Hepatocyte (in vitro differentiated cells): ENCODE results near the gene ZKSCAN3. TPM values are rescaled to one million over a fixed set of nuclear protein-coding genes. Genes with fewer than 3 reads are reported as not detected.

Experiments used
- DNase-seq: peaks from one replicate; pipeline ENCODE4 v3.0.0-alpha.2; 2016; ENCODE audit warnings: low spot score
- H2AFZ ChIP-seq: fragments of 200-600 bp; sonication (generic); 2 replicates; pipeline ENCODE4 v1.6.0; 2016; ENCODE audit warnings: antibody characterized with exemption, mild to moderate bottlenecking
- H3K27ac ChIP-seq: fragments of 200-600 bp; sonication (generic); 2 replicates; pipeline ENCODE4 v1.5.1; 2016; ENCODE audit warnings: mild to moderate bottlenecking
- H3K27me3 ChIP-seq: fragments of 200-600 bp; sonication (generic); 2 replicates; pipeline ENCODE4 v1.6.1; 2016
- H3K36me3 ChIP-seq: fragments of 200-600 bp; sonication (generic); replicated peaks from 2 replicates; pipeline ENCODE4 v1.5.1; 2016; ENCODE audit warnings: low read depth; ENCODE audit not compliant: insufficient read depth
- H3K4me1 ChIP-seq: fragments of 200-600 bp; sonication (generic); 2 replicates; pipeline ENCODE4 v1.5.1; 2016; ENCODE audit warnings: mild to moderate bottlenecking, moderate library complexity; ENCODE audit not compliant: insufficient read depth
- H3K4me2 ChIP-seq: fragments of 200-600 bp; sonication (generic); 2 replicates; pipeline ENCODE4 v1.6.0; 2016
- H3K4me3 ChIP-seq: fragments of 200-600 bp; sonication (generic); 2 replicates; pipeline ENCODE4 v1.5.1; 2016; ENCODE audit warnings: mild to moderate bottlenecking
- H3K79me2 ChIP-seq: fragments of 200-600 bp; sonication (generic); 2 replicates; pipeline ENCODE4 v1.6.0; 2017; ENCODE audit warnings: mild to moderate bottlenecking
- H3K9me2 ChIP-seq: fragments of 200-600 bp; sonication (generic); replicated peaks from 2 replicates; pipeline ENCODE4 v1.6.0; 2017; ENCODE audit warnings: mild to moderate bottlenecking; ENCODE audit not compliant: insufficient read depth
- H3K9me3 ChIP-seq: fragments of 200-600 bp; sonication (generic); 2 replicates; pipeline ENCODE4 v1.5.1; 2016; ENCODE audit warnings: low read depth, mild to moderate bottlenecking
- H4K20me1 ChIP-seq: fragments of 200-600 bp; sonication (generic); 2 replicates; pipeline ENCODE4 v1.6.0; 2016; ENCODE audit warnings: mild to moderate bottlenecking; ENCODE audit not compliant: insufficient read depth, poor library complexity, severe bottlenecking
- CTCF ChIP-seq: fragments of 200-600 bp; sonication (generic); IDR thresholded peaks from 2 replicates; pipeline ENCODE4 v1.5.1; 2016; ENCODE audit warnings: antibody characterized with exemption, mild to moderate bottlenecking; ENCODE audit not compliant: poor library complexity
- EZH2 ChIP-seq: fragments of 200-600 bp; sonication (generic); IDR thresholded peaks from 2 replicates; pipeline ENCODE4 v1.6.1; 2016; ENCODE audit warnings: antibody characterized with exemption, mild to moderate bottlenecking, borderline replicate concordance
- EZH2phosphoT487 ChIP-seq: fragments of 200-600 bp; sonication (generic); IDR thresholded peaks from one replicate; pipeline ENCODE4 v1.6.1; 2018; ENCODE audit warnings: antibody characterized with exemption, mild to moderate bottlenecking, low read depth, moderate library complexity; ENCODE audit not compliant: unreplicated experiment, severe bottlenecking
- WGBS: methylation state at CpG from one replicate; pipeline ENCODE4 v1.1.6; 2016; ENCODE audit warnings: low lambda C conversion rate; ENCODE audit errors: missing lambda C conversion rate; 5-methylcytosine and 5-hydroxymethylcytosine counted together
- polyA plus RNA-seq: library from polyadenylated mRNA; unstranded; fragments of >200 nt; fragmentation: Nextera tagmentation; extraction: Ambion mirVana; gene quantifications from 2 replicates; pipeline ENCODE4 v1.2.1, GENCODE V29; 2016
- total RNA-seq: library from RNA; depleted of rRNA; stranded (reverse); fragments of >200 nt; gene quantifications from 2 replicates; pipeline ENCODE4 v1.2.3, GENCODE V29; 2014

Gene ZKSCAN3
- total and polyA plus RNA-seq, 2 experiments from 2014 or later, result 1.9 to 6.8 TPM

GRCh38 chr6:28370440-28370839 is 20.7 kb downstream of the ZKSCAN3 start:
- Histone ChIP-seq H3K9me2 (no peaks in the 10 kb centered on the region), H4K20me1 (no peaks in the 10 kb centered on the region), H3K79me2 (no peaks in the 10 kb centered on the region), H3K4me1 (no peaks in the 10 kb centered on the region), H3K4me3 (no peak overlapping the region), H3K27ac (no peak overlapping the region), H3K9me3 (no peaks in the 10 kb centered on the region), H3K36me3 (no peaks in the 10 kb centered on the region), H2AFZ (no peak overlapping the region), H3K4me2 (no peak overlapping the region), H3K27me3 (no peaks in the 10 kb centered on the region)
- WGBS, result 93% methylated on average over 2 of the region's 2 CpGs
- DNase-seq, result no peak
- no peak for TF ChIP-seq EZH2
- no peak for TF ChIP-seq EZH2phosphoT487
- TF ChIP-seq CTCF, result no peak

- H3K4me1 ChIP-seq, result no peaks in the 10 kb centered on the region
- no peak for TF ChIP-seq CTCF
- no peak for TF ChIP-seq EZH2phosphoT487
- TF ChIP-seq EZH2, result no peak
- H2AFZ ChIP-seq, result no peak overlapping the region
- no peaks in the 10 kb centered on the region for H3K9me3 ChIP-seq
- 100% methylated on average over 1 of the region's 1 CpG for WGBS
- H3K27ac ChIP-seq, result no peak overlapping the region
- H4K20me1 ChIP-seq, result no peaks in the 10 kb centered on the region
- H3K36me3 ChIP-seq, result no peaks in the 10 kb centered on the region
- no peak overlapping the region for H3K4me2 ChIP-seq
- H3K79me2 ChIP-seq, result no peaks in the 10 kb centered on the region
- H3K4me3 ChIP-seq, result no peak overlapping the region
- H3K27me3 ChIP-seq, result no peaks in the 10 kb centered on the region
- DNase-seq, result no peak
- H3K9me2 ChIP-seq, result no peaks in the 10 kb centered on the region
Observed at GRCh38 chr6:28371280-28371679, 21.5 kb downstream of the ZKSCAN3 start.

- H3K4me3 ChIP-seq, result no peak overlapping the region
- DNase-seq, result no peak
- no peaks in the 10 kb centered on the region for H3K9me3 ChIP-seq
- no peaks in the 10 kb centered on the region for H4K20me1 ChIP-seq
- no peak overlapping the region for H3K4me2 ChIP-seq
- 83% methylated on average over 9 of the region's 9 CpGs for WGBS
- H3K27ac ChIP-seq, result no peak overlapping the region
- H3K79me2 ChIP-seq, result no peaks in the 10 kb centered on the region
- TF ChIP-seq EZH2phosphoT487, result no peak
- no peak for TF ChIP-seq CTCF
- TF ChIP-seq EZH2, result no peak
- H3K4me1 ChIP-seq, result no peaks in the 10 kb centered on the region
- H3K27me3 ChIP-seq, result no peaks in the 10 kb centered on the region
- no peak overlapping the region for H2AFZ ChIP-seq
- no peaks in the 10 kb centered on the region for H3K9me2 ChIP-seq
- H3K36me3 ChIP-seq, result no peaks in the 10 kb centered on the region
Observed at GRCh38 chr6:28371706-28372451, 22.1 kb downstream of the ZKSCAN3 start.
